GM19099 (cell line): ENCODE data around the gene RALGAPA1.

ENCODE experiments used
- POLR2A ChIP-seq: IDR thresholded peaks from 3 replicates; pipeline ENCODE4 v1.6.1; 2011; ENCODE audit warnings: low read depth; ENCODE audit not compliant: insufficient read length; ENCODE audit errors: extremely low read depth

Gene RALGAPA1

GRCh38 chr14:35506927-35507326 lies 302.2 kb downstream of the RALGAPA1 start:
- no peak for TF ChIP-seq POLR2A

DNA sequence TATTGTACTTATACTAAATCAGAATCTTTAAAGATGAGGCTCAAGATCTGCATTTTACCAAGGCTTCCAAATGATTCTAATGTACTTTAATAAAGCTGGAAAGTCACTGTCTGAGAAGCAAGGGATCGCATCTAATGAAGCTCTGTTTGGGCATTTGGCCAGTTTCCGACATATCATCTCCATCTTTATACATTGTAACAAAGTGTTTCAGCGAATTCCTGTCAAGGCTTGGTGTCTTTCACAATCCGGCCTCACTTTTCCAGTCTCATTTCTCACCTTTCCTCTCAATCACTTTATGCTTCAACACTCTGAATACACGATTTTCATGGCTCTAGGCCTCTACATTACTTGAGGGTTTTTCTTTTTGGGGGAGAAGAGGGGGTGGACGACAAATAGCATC lies 302.6 kb downstream of the RALGAPA1 start:
- TF ChIP-seq POLR2A, result no peak

DNA sequence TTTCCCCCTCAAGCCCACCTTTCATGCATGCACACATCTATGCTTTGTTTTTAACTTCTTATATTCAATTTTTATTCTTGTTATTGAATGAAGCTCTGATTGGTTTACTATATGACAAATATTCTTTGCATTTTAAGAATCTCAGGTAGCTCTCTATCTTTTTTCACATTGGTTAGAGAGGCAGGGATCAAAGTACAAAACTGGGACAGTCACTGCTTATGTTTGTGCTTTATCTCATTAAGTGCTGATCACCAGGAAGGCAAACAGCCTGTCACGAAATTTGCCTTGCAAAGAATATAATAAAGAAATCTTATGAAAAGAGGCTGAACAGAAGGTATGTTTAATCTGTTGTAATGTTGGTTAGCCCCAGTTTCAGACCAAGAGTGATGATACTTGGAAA lies 304.8 kb downstream of the RALGAPA1 start:
- TF ChIP-seq POLR2A, result no peak

GRCh38 chr14:35503646-35504045 lies 305.4 kb downstream of the RALGAPA1 start:
- TF ChIP-seq POLR2A, result no peak

GRCh38 chr14:35499180-35499579 lies 309.9 kb downstream of the RALGAPA1 start:
- TF ChIP-seq POLR2A, result no peak

DNA sequence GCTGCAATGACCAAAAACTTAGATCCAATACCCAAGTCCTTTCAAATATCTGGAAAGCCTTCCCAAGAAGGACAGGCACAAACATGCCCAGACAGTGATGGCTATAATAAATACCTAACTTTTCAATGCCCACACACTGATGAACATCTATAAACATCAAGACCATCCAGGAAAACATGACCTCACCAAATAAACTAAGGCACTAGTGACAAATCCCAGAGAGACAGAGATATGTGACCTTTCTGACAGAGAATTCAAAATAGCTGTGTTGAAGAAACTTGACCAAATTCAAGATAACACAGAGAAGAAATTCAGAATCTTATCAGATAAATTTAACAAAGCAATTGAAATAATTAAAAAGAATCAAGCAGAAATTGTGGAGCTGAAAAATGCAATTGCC lies 313.8 kb downstream of the RALGAPA1 start:
- no peak for TF ChIP-seq POLR2A

DNA sequence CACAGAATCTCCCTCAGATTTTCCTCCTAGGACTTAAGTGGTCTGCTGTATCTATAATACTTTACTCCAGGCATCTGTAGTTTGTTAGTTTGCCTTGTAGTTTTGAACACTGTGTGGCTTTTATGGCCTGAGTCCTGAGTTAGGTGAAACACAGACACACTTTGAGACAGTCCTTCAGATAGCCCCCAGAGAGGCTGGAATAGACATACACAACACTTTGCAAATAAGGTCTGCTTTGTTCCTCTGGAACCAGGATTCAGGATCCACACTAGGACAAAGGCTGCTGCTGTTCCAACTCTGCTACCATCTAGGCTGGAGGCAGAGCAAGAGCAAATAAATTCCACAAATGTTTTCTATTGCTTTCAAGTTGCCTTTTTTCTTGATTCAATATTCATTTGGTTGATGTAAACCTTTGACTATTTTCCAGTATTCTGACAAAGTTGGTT lies 316.5 kb downstream of the RALGAPA1 start:
- TF ChIP-seq POLR2A, result no peak
